ENCODE measurements around the gene PIGU.

The PIGU gene

GRCh38 chr20:34654207-34654744 is 22.6 kb downstream of the PIGU start:
- DNase-seq = no peak

- DNase-seq = no peak
Observed at GRCh38 chr20:34651200-34651599, 25.7 kb downstream of the PIGU start.

- no peak for DNase-seq
Observed at GRCh38 chr20:34647737-34648136, 29.2 kb downstream of the PIGU start.

- no peak for DNase-seq
Observed at GRCh38 chr20:34644951-34645350, 31.9 kb downstream of the PIGU start.

- no peak for DNase-seq
Observed at GRCh38 chr20:34644345-34644744, 32.5 kb downstream of the PIGU start.

GRCh38 chr20:34643928-34644327 is 33.0 kb downstream of the PIGU start:
- no peak for DNase-seq

- DNase-seq = no peak
Observed at GRCh38 chr20:34642009-34642408, 34.9 kb downstream of the PIGU start.

- peak; percentile 99 for DNase-seq
Observed at GRCh38 chr20:34639755-34640222, 37.1 kb downstream of the PIGU start.

- no peak for DNase-seq
Observed at GRCh38 chr20:34638532-34638931, 38.4 kb downstream of the PIGU start.

GRCh38 chr20:34638039-34638292 is 38.9 kb downstream of the PIGU start:
- DNase-seq = no peak

GRCh38 chr20:34637245-34638038 is 39.5 kb downstream of the PIGU start:
- no peak for DNase-seq

GRCh38 chr20:34636648-34637047 is 40.2 kb downstream of the PIGU start:
- DNase-seq = no peak

- no peak for DNase-seq
Observed at GRCh38 chr20:34634392-34634791, 42.5 kb downstream of the PIGU start.

GRCh38 chr20:34632870-34633452 is 43.9 kb downstream of the PIGU start:
- DNase-seq = no peak

- no peak for DNase-seq
Observed at GRCh38 chr20:34629904-34630303, 47.0 kb downstream of the PIGU start.

- DNase-seq = peak; percentile 43
Observed at GRCh38 chr20:34629342-34629741, 47.5 kb downstream of the PIGU start.

- DNase-seq = no peak
Observed at GRCh38 chr20:34628026-34628425, 48.9 kb downstream of the PIGU start.

- DNase-seq = no peak
Observed at GRCh38 chr20:34627458-34627857, 49.4 kb downstream of the PIGU start.

GRCh38 chr20:34626992-34627391 is 49.9 kb downstream of the PIGU start:
- DNase-seq = no peak

GRCh38 chr20:34624629-34625028 is 52.3 kb downstream of the PIGU start:
- no peak for DNase-seq

- DNase-seq = no peak
Observed at GRCh38 chr20:34622821-34623451, 54.0 kb downstream of the PIGU start.

GRCh38 chr20:34621383-34622367 is 55.2 kb downstream of the PIGU start:
- DNase-seq = no peak

- no peak for DNase-seq
Observed at GRCh38 chr20:34621036-34621343, 55.9 kb downstream of the PIGU start.
